ENCODE data around the gene NDUFAF7. TPM values are rescaled to one million over a fixed set of nuclear protein-coding genes. Genes with fewer than 3 reads are reported as not detected.
"Not testable (repeated sequence)": the region's sequence is repeated elsewhere in the genome, so short reads cannot be mapped to it uniquely, and the experiment has no call there.

Gene NDUFAF7
- total and polyA plus RNA-seq, 9 donors, result 11.3 to 17.9 (median 14.5) TPM

DNA sequence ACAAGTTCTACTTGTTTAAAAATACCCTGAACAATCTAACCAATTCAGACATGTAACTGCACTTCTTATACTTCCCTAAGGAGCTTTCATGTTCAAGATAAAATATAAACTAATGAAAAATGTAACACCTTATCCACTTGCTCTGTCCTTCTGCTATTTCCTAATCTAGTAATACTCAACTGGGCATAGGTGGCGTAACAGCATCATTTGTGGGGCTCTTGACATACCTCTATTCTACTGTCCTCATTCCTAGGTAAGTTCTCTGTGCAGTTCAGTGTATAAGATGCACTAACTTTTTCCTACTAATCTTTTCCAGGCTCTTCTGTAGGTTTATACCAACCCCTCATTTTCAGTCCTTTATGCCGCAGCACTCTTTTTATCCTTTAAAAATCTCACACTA is 56.5 kb downstream of the NDUFAF7 start:
- intact Hi-C loops (cut with DNase I), result no loop called here
- Histone ChIP-seq H3K27me3 (no peaks in the 10 kb centered on the region), H3K9me3 (no peaks in the 10 kb centered on the region), H3K36me3 (no peaks in the 10 kb centered on the region), H3K4me3 (no peak overlapping the region), H3K4me1 (ENCODE audit: insufficient read depth) (no peaks in the 10 kb centered on the region), H3K27ac (no peak overlapping the region)
- WGBS, 3 donors, result 85 to 89% (median 89%) methylated on average over 2 of the region's 2 CpGs
- DNase-seq, result no peak
- no peak for TF ChIP-seq POLR2A (IDR thresholded peaks at IDR 0.05)
- TF ChIP-seq, protein P1, sequence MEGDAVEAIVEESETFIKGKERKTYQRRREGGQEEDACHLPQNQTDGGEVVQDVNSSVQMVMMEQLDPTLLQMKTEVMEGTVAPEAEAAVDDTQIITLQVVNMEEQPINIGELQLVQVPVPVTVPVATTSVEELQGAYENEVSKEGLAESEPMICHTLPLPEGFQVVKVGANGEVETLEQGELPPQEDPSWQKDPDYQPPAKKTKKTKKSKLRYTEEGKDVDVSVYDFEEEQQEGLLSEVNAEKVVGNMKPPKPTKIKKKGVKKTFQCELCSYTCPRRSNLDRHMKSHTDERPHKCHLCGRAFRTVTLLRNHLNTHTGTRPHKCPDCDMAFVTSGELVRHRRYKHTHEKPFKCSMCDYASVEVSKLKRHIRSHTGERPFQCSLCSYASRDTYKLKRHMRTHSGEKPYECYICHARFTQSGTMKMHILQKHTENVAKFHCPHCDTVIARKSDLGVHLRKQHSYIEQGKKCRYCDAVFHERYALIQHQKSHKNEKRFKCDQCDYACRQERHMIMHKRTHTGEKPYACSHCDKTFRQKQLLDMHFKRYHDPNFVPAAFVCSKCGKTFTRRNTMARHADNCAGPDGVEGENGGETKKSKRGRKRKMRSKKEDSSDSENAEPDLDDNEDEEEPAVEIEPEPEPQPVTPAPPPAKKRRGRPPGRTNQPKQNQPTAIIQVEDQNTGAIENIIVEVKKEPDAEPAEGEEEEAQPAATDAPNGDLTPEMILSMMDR (IDR thresholded peaks at IDR 0.05), result no peak
- TF ChIP-seq EP300 (IDR thresholded peaks at IDR 0.05), result no peak

- WGBS, 3 donors, result 94 to 100% (median 97%) methylated on average over 2 of the region's 2 CpGs
- Histone ChIP-seq H3K4me1 (ENCODE audit: insufficient read depth) (no peaks in the 10 kb centered on the region), H3K36me3 (no peaks in the 10 kb centered on the region), H3K4me3 (no peak overlapping the region), H3K27me3 (no peaks in the 10 kb centered on the region), H3K9me3 (no peaks in the 10 kb centered on the region), H3K27ac (no peak overlapping the region)
- intact Hi-C loops (cut with DNase I), result no loop called here
- TF ChIP-seq POLR2A (IDR thresholded peaks at IDR 0.05) (no peak), EP300 (IDR thresholded peaks at IDR 0.05) (no peak)
- TF ChIP-seq, protein P1 (IDR thresholded peaks at IDR 0.05), result no peak
- no peak for DNase-seq
Observed at GRCh38 chr2:37291680-37292079, 60.2 kb downstream of the NDUFAF7 start.

- DNase-seq; H3K4me3 ChIP-seq; H3K9me3 ChIP-seq; H3K27me3 ChIP-seq; H3K36me3 ChIP-seq; H3K27ac ChIP-seq; intact Hi-C loops (cut with DNase I); H3K4me1 ChIP-seq (ENCODE audit: insufficient read depth): not testable (repeated sequence)
- WGBS, 3 donors, result 96 to 99% (median 97%) methylated on average over 2 of the region's 2 CpGs
Observed at GRCh38 chr2:37294858-37295257, 63.4 kb downstream of the NDUFAF7 start.

- 92 to 96% (median 95%) methylated on average over 1 of the region's 1 CpG for WGBS, 3 donors
- no peak for DNase-seq
- H3K9me3 ChIP-seq, result no peaks in the 10 kb centered on the region
- intact Hi-C loops (cut with DNase I), result no loop called here
- no peaks in the 10 kb centered on the region for H3K4me1 ChIP-seq (ENCODE audit: insufficient read depth)
- no peak overlapping the region for H3K27ac ChIP-seq
- no peak overlapping the region for H3K4me3 ChIP-seq
- H3K27me3 ChIP-seq, result no peaks in the 10 kb centered on the region
- TF ChIP-seq, protein P1 (IDR thresholded peaks at IDR 0.05), result no peak
- no peak for TF ChIP-seq EP300 (IDR thresholded peaks at IDR 0.05)
- no peak for TF ChIP-seq POLR2A (IDR thresholded peaks at IDR 0.05)
- no peaks in the 10 kb centered on the region for H3K36me3 ChIP-seq
Observed at GRCh38 chr2:37295469-37296073, 64.1 kb downstream of the NDUFAF7 start.

DNA sequence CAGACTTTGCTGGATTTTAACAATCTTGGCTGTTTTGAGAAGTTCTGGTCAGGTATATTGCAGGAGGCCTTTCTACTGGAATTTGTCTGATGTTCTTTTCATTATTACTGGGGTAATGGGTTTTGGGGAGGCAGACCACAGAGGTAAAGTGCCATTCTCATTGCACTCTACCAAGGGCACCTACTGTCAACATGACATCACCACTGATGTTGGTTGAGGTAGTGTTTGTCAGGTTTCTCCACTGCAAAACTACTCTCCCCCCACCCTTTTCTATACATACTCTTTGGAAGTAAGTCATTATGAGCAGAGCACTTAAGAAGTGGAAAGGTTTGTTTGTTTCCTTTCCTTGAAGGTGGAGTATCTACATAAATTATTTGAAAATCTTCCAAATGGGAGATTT is 66.2 kb downstream of the NDUFAF7 start:
- Histone ChIP-seq H3K27me3 (no peaks in the 10 kb centered on the region), H3K4me1 (ENCODE audit: insufficient read depth) (no peaks in the 10 kb centered on the region), H3K36me3 (no peaks in the 10 kb centered on the region), H3K27ac (no peak overlapping the region), H3K9me3 (no peaks in the 10 kb centered on the region), H3K4me3 (no peak overlapping the region)
- intact Hi-C loops (cut with DNase I), result no loop called here
- TF ChIP-seq POLR2A (IDR thresholded peaks at IDR 0.05), result no peak
- TF ChIP-seq EP300 (IDR thresholded peaks at IDR 0.05), result no peak
- TF ChIP-seq, protein P1 (IDR thresholded peaks at IDR 0.05), result no peak
- no peak for DNase-seq

Other genes starting within 250 kb of the NDUFAF7 start
- 10 to 100 TPM; 12.3 to 27.4 (median 16.4) TPM for gene HEATR5B, start 147.3 kb upstream of the NDUFAF7 start, total RNA-seq
- 10 to 100 TPM in 1 of 2 donors, 1 to 10 TPM in 1; 8.3 to 12.5 TPM for gene HEATR5B, start 147.3 kb upstream of the NDUFAF7 start, polyA plus RNA-seq
- 1 to 10 TPM; 3.2 to 8.8 (median 6.9) TPM for gene GPATCH11, start 147.1 kb upstream of the NDUFAF7 start, total RNA-seq
- gene GPATCH11, start 147.1 kb upstream of the NDUFAF7 start, polyA plus RNA-seq, result 1 to 10 TPM; 3.9 to 7.4 TPM
- 10 to 100 TPM; 18.8 to 63.2 (median 44.2) TPM for gene EIF2AK2, start 74.7 kb upstream of the NDUFAF7 start, total RNA-seq
- 10 to 100 TPM; 12.0 to 39.4 TPM for gene EIF2AK2, start 74.7 kb upstream of the NDUFAF7 start, polyA plus RNA-seq
- gene SULT6B1, start 43.0 kb upstream of the NDUFAF7 start, total RNA-seq, result not detected
- gene SULT6B1, start 43.0 kb upstream of the NDUFAF7 start, polyA plus RNA-seq, result not detected
- 10 to 100 TPM; 22.6 to 47.4 (median 44.8) TPM for gene CEBPZOS, start 35.2 kb upstream of the NDUFAF7 start, total RNA-seq
- gene CEBPZOS, start 35.2 kb upstream of the NDUFAF7 start, polyA plus RNA-seq, result 10 to 100 TPM; 33.0 to 41.1 TPM
- 10 to 100 TPM; 27.0 to 56.5 (median 49.3) TPM for gene CEBPZ, start 62 bp upstream of the NDUFAF7 start, total RNA-seq
- 10 to 100 TPM; 24.0 to 41.8 TPM for gene CEBPZ, start 62 bp upstream of the NDUFAF7 start, polyA plus RNA-seq
- gene PRKD3, start 93.2 kb downstream of the NDUFAF7 start, total RNA-seq, result 10 to 100 TPM; 30.4 to 48.8 (median 43.7) TPM
- gene PRKD3, start 93.2 kb downstream of the NDUFAF7 start, polyA plus RNA-seq, result 10 to 100 TPM; 13.7 to 20.6 TPM
- 1 to 10 TPM in 4 of 7 donors, under 1 TPM in 3; 0.35 to 3.3 (median 1.1) TPM for gene QPCT, start 113.0 kb downstream of the NDUFAF7 start, total RNA-seq
- gene QPCT, start 113.0 kb downstream of the NDUFAF7 start, polyA plus RNA-seq, result 10 to 100 TPM in 1 of 2 donors, 1 to 10 TPM in 1; 1.5 to 17.7 TPM

All from ovary (tissue), 9 donors.